Measurements from ENCODE around the gene IRF2BP2.

Gene IRF2BP2

GRCh38 chr1:234613128-234613875 lies 3.3 kb upstream of the IRF2BP2 start:
- DNase-seq (ENCODE audit: low read depth in 2 of 2), result no peak

- peak in 1 of 2 donors; percentile 61 for DNase-seq (ENCODE audit: low read depth in 2 of 2)
Observed at GRCh38 chr1:234612352-234613127, 2.6 kb upstream of the IRF2BP2 start.

- no peak for DNase-seq (ENCODE audit: low read depth in 2 of 2)
Observed at GRCh38 chr1:234611847-234612351, 1.9 kb upstream of the IRF2BP2 start.

GRCh38 chr1:234611225-234611846 lies 1.4 kb upstream of the IRF2BP2 start:
- no peak for DNase-seq (ENCODE audit: low read depth in 2 of 2)

GRCh38 chr1:234610666-234611224 lies 767 bp upstream of the IRF2BP2 start:
- DNase-seq (ENCODE audit: low read depth in 2 of 2), result peak; percentile 84 to 91

- no peak for DNase-seq (ENCODE audit: low read depth in 2 of 2)
Observed at GRCh38 chr1:234609691-234610042, 311 bp downstream of the IRF2BP2 start.

- peak in 1 of 2 donors; percentile 67 for DNase-seq (ENCODE audit: low read depth in 2 of 2)
Observed at GRCh38 chr1:234608911-234609690, 877 bp downstream of the IRF2BP2 start.

- peak; percentile 74 to 79 for DNase-seq (ENCODE audit: low read depth in 2 of 2)
Observed at GRCh38 chr1:234608025-234608910, 1.7 kb downstream of the IRF2BP2 start.

GRCh38 chr1:234607109-234608024 lies 2.6 kb downstream of the IRF2BP2 start:
- no peak for DNase-seq (ENCODE audit: low read depth in 2 of 2)

GRCh38 chr1:234606784-234607108 lies 3.2 kb downstream of the IRF2BP2 start:
- no peak for DNase-seq (ENCODE audit: low read depth in 2 of 2)

GRCh38 chr1:234605983-234606783 lies 3.8 kb downstream of the IRF2BP2 start:
- DNase-seq (ENCODE audit: low read depth in 2 of 2), result peak; percentile 36 to 60

GRCh38 chr1:234605399-234605982 lies 4.5 kb downstream of the IRF2BP2 start:
- DNase-seq (ENCODE audit: low read depth in 2 of 2), result no peak

GRCh38 chr1:234604495-234605398 lies 5.2 kb downstream of the IRF2BP2 start:
- DNase-seq (ENCODE audit: low read depth in 2 of 2), result no peak

GRCh38 chr1:234603221-234604204 lies 6.5 kb downstream of the IRF2BP2 start:
- DNase-seq (ENCODE audit: low read depth in 2 of 2), result no peak

GRCh38 chr1:234602334-234603220 lies 7.4 kb downstream of the IRF2BP2 start:
- no peak for DNase-seq (ENCODE audit: low read depth in 2 of 2)
